K562 (cell line): Measurements from ENCODE around the gene GAL3ST3. TPM values are rescaled to one million over a fixed set of nuclear protein-coding genes. Genes with fewer than 3 reads are reported as not detected.
A peak's percentile ranks its signal among the peaks of the same experiment; 100 is the strongest.

Experiments
- ATAC-seq: fragments of 200-7000 bp; cut with Tn5 transposase; 3 replicates; pipeline ENCODE4 v1.9.1; 2020; ENCODE audit warnings: moderate library complexity
- BruUV-seq: library from RNA; stranded (reverse); fragments of 400-500 nt; replicated peaks from 2 replicates; lab custom pipeline; 2021; lab: Mats Ljungman, UMichigan
- CTCF ChIA-PET: fragments of 300-600 bp; formaldehyde crosslinking; extraction: SDS; loops from one replicate; lab custom pipeline; 2021; ENCODE audit warnings: low intra/inter-chr PET ratio; lab: Yijun Ruan, JAX
- POLR2A ChIA-PET: fragments of 300-600, 350-650 bp; sonication (Branson Sonifier 250); formaldehyde crosslinking; extraction: SDS; loops from one replicate; lab custom pipeline; 2021; ENCODE audit warnings: antibody characterized with exemption, inconsistent platforms; lab: Yijun Ruan, JAX
- DNase-seq, 4 experiments: peaks; one replicate each; pipeline versions ENCODE4 v3.0.0 to v3.0.0-alpha.2; 2011 to 2018; ENCODE audit warnings: low spot score in 3 of 4, mixed read lengths in 3 of 4; ENCODE audit errors: extremely low read depth in 1 of 4
- FAIRE-seq: peaks from 2 replicates; lab custom pipeline; 2011; peaks lifted over from hg19 to GRCh38; lab: Jason Lieb, UNC
- H2AFZ ChIP-seq: 2 replicates; pipeline ENCODE4 v1.6.0; 2011; ENCODE audit warnings: low read depth, low read length, control low read depth, inconsistent platforms
- H3K27ac ChIP-seq: fragments of 200-600 bp; 3 replicates; pipeline ENCODE4 v1.8.0; 2011; ENCODE audit warnings: low read depth, mild to moderate bottlenecking, control low read depth, inconsistent platforms, low read length, moderate library complexity, mixed read lengths; ENCODE audit errors: extremely low read depth
- H3K27me3 ChIP-seq, 2 experiments: fragments of 300-600 bp in 1 of 2; 2 replicates in 1 of 2; 3 replicates in 1 of 2; pipeline versions ENCODE4 v1.6.0 to v1.8.0; 2011; ENCODE audit warnings: inconsistent platforms in 2 of 2, low read length in 2 of 2, mild to moderate bottlenecking in 1 of 2, mixed read lengths in 1 of 2, moderate library complexity in 1 of 2; ENCODE audit not compliant: control insufficient read depth in 2 of 2, insufficient read depth in 2 of 2
- H3K36me3 ChIP-seq: fragments of 300-600 bp; 3 replicates; pipeline ENCODE4 v1.8.0; 2011; ENCODE audit warnings: mild to moderate bottlenecking, low read length, inconsistent platforms; ENCODE audit not compliant: control insufficient read depth, insufficient read depth
- H3K4me1 ChIP-seq, 2 experiments: fragments of 200-600 bp in 1 of 2; replicated peaks in 1 of 2; 2 replicates in 1 of 2; 3 replicates in 1 of 2; pipeline versions ENCODE4 v1.5.1 to v1.8.0; 2011; ENCODE audit warnings: inconsistent platforms in 2 of 2, low read length in 2 of 2, mild to moderate bottlenecking in 1 of 2, mixed read lengths in 1 of 2, moderate library complexity in 1 of 2; ENCODE audit not compliant: control insufficient read depth in 2 of 2, insufficient read depth in 2 of 2
- H3K4me2 ChIP-seq: 2 replicates; pipeline ENCODE4 v1.6.1; 2011; ENCODE audit warnings: low read length, control low read depth, inconsistent platforms, mixed read lengths; ENCODE audit not compliant: insufficient read depth
- H3K4me3 ChIP-seq: fragments of 200-600 bp; sonication (generic), shearing (Covaris generic); 2 replicates; pipeline ENCODE4 v1.5.1; 2016; ENCODE audit warnings: control low read depth, inconsistent platforms
- H3K79me2 ChIP-seq: fragments of 200-600 bp; 3 replicates; pipeline ENCODE4 v1.8.0; 2011; ENCODE audit warnings: low read length, inconsistent platforms; ENCODE audit not compliant: control insufficient read depth, insufficient read depth
- H3K9ac ChIP-seq, 2 experiments: 2 replicates each; pipeline versions ENCODE4 v1.6.0 to v1.6.1; 2011; ENCODE audit warnings: low read depth in 2 of 2, low read length in 2 of 2, control low read depth in 1 of 2, inconsistent platforms in 1 of 2, mild to moderate bottlenecking in 1 of 2, mixed read lengths in 1 of 2; ENCODE audit not compliant: insufficient read depth in 1 of 2
- H3K9me1 ChIP-seq: one replicate; pipeline ENCODE4 v1.6.0; 2011; ENCODE audit warnings: inconsistent platforms, mild to moderate bottlenecking, low read length, moderate library complexity; ENCODE audit not compliant: control insufficient read depth, insufficient read depth
- H3K9me3 ChIP-seq: replicated peaks from 2 replicates; pipeline ENCODE4 v1.5.1; 2011; ENCODE audit warnings: low read depth, low read length, inconsistent platforms; ENCODE audit not compliant: control insufficient read depth, insufficient read depth
- H4K20me1 ChIP-seq: replicated peaks from 2 replicates; pipeline ENCODE4 v1.6.1; 2011; ENCODE audit warnings: low read length, inconsistent platforms, mixed read lengths; ENCODE audit not compliant: control insufficient read depth, insufficient read depth
- CBX8 ChIP-seq: fragments of 200-600 bp; sonication (generic); IDR thresholded peaks from 2 replicates; pipeline ENCODE4 v1.6.1; 2012; ENCODE audit warnings: borderline replicate concordance, mixed run types, low read depth, mild to moderate bottlenecking, moderate library complexity, mixed read lengths, low read length, control low read depth, inconsistent platforms; ENCODE audit not compliant: poor library complexity, severe bottlenecking; ENCODE audit errors: extremely low read depth
- FOXJ3 ChIP-seq: sonication (generic); formaldehyde crosslinking; IDR thresholded peaks from 2 replicates; pipeline ENCODE4 v1.4.0; 2020; ENCODE audit warnings: mild to moderate bottlenecking, missing genetic modification reagents
- KLF13 ChIP-seq: fragments of 450-650 bp; IDR thresholded peaks from 2 replicates; pipeline ENCODE4 v1.6.1; 2016; ENCODE audit warnings: missing genetic modification characterization, low read depth, mild to moderate bottlenecking, missing compliant biosample characterization, moderate library complexity, borderline replicate concordance
- ZNF121 ChIP-seq: sonication (generic); formaldehyde crosslinking; conservative IDR thresholded peaks from 2 replicates; pipeline ENCODE4 v1.8.0; 2022; ENCODE audit warnings: missing genetic modification reagents
- ZNF717 ChIP-seq: fragments of 250-450 bp; sonication (Bioruptor Pico); IDR thresholded peaks from 2 replicates; pipeline ENCODE4 v1.5.0; 2021
- WGBS: fragments of 100-300 bp; shearing (Covaris generic); methylation state at CpG from one replicate; pipeline ENCODE4 v1.1.6; 2016; ENCODE audit warnings: low coverage, mixed read lengths; ENCODE audit not compliant: insufficient coverage; ENCODE audit errors: missing lambda C conversion rate; 5-methylcytosine and 5-hydroxymethylcytosine counted together
- in situ Hi-C: fragments of 300-500 bp; cut with MboI; formaldehyde crosslinking; loops from 4 replicates; pipeline ENCODE4 v1.15.0; 2018; ENCODE audit warnings: inconsistent platforms, mixed read lengths
- intact Hi-C: fragments of 100-400 bp; cut with micrococcal nuclease; formaldehyde crosslinking; loops from 2 replicates; pipeline ENCODE4 v1.14.2; 2022
- polyA plus RNA-seq, 8 experiments: library from polyadenylated mRNA; depleted of rRNA in 4 of 8; stranded (reverse) in 5 of 8; unstranded in 3 of 8; fragments of >200 nt; fragmentation: Nextera tagmentation in 2 of 8; fragmentation: Illumina TruSeq in 1 of 8; extraction: Ambion mirVana in 2 of 8; extraction: Trizol in 1 of 8; gene quantifications; 2 replicates each; pipeline versions ENCODE4 v1.2.1 to v1.2.3, GENCODE V29; 2011 to 2014; ENCODE audit warnings: inconsistent platforms in 1 of 8, missing spikeins in 1 of 8
- total RNA-seq, 7 experiments: library from RNA; depleted of rRNA in 6 of 7; stranded (reverse); fragments of >200 nt in 6 of 7; fragmentation: Illumina TruSeq in 2 of 7; extraction: Trizol in 2 of 7; gene quantifications; 2 replicates each; pipeline versions ENCODE4 v1.2.1 to v1.2.3, GENCODE V29; 2011 to 2021; ENCODE audit warnings: low replicate concordance in 1 of 7
- TF ChIP-seq, protein P1 (sequence below): sonication (generic); formaldehyde crosslinking; IDR thresholded peaks from 2 replicates; pipeline ENCODE4 v1.8.1; 2022; ENCODE audit warnings: missing genetic modification reagents

GAL3ST3 gene
- total and polyA plus RNA-seq, 9 of the 15 experiments (the other 6 are each of a cell fraction or from before 2014, with no cell fraction given) = not detected

DNA sequence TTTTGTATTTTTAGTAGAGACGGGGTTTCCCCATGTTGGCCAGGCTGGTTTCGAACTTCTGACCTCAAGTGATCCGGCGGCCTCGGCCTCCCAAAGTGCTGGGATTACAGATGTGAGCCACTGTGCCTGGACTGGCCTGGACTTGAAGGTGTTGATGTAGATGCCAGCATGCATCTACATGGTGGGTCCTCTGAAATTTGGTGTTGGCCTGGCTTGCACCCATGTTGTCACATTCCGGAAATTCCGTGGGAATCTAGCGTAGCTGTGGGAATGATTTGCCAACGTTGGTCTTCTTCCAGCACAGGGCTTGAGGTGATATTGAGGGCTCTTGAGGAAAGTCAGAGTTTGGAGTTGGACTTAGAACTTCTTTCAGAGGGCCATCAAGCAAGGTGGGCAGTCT, 27.6 kb upstream of the GAL3ST3 start (continued):
- TF ChIP-seq CBX8 (no peak), KLF13 (no peak)

DNA sequence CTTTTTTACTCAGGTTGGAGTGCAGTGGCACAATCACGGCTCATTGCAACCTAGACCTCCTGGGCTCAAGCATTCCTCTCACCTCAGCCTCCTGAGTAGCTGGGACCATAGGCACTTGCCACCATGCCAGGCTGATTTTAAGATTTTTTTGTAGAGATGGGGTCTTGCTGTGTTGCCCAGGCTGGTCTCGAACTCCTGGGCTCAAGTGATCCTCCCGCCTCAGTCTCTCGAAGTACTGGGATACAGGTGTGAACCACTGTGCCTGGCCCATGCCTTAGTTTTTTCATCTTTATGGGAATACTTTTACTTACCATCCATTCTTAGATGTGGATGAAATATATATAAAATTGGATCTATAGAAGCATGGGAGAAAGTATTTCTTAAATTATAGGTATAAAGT, 26.3 kb upstream of the GAL3ST3 start:
- intact Hi-C loops = no loop called here
- DNase-seq (no peak), FAIRE-seq (no peak), ATAC-seq (no peak)
- POLR2A ChIA-PET = no interaction called here
- no peaks in the 10 kb centered on the region for H3K9me1 ChIP-seq
- 82% methylated on average over 4 of the region's 4 CpGs for WGBS
- H3K36me3 ChIP-seq = peaks cover 23% of the 10 kb centered on the region; the same call in 1 of the 3 replicates
- H4K20me1 ChIP-seq = peaks cover 3% of the 10 kb centered on the region; the same call in 1 of the 2 replicates
- no peaks in the 10 kb centered on the region for H3K27me3 ChIP-seq
- no peak overlapping the region for H3K9ac ChIP-seq
- H2AFZ ChIP-seq = no peak overlapping the region
- no TSS peak for BruUV-seq
- H3K9me3 ChIP-seq = no peaks in the 10 kb centered on the region
- H3K4me3 ChIP-seq = no peak overlapping the region
- H3K4me2 ChIP-seq = no peak overlapping the region
- CTCF ChIA-PET = no interaction called here
- in situ Hi-C loops = no loop called here
- H3K4me1 ChIP-seq = peaks cover 15 to 16% of the 10 kb centered on the region in 2 experiments
- H3K79me2 ChIP-seq = peaks cover 51% of the 10 kb centered on the region
- peak; percentile 77 for TF ChIP-seq ZNF121
- no peak for TF ChIP-seq ZNF717
- no peak for TF ChIP-seq FOXJ3 (CRISPR knock-in tag)
- TF ChIP-seq, protein P1, sequence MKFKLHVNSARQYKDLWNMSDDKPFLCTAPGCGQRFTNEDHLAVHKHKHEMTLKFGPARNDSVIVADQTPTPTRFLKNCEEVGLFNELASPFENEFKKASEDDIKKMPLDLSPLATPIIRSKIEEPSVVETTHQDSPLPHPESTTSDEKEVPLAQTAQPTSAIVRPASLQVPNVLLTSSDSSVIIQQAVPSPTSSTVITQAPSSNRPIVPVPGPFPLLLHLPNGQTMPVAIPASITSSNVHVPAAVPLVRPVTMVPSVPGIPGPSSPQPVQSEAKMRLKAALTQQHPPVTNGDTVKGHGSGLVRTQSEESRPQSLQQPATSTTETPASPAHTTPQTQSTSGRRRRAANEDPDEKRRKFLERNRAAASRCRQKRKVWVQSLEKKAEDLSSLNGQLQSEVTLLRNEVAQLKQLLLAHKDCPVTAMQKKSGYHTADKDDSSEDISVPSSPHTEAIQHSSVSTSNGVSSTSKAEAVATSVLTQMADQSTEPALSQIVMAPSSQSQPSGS (CRISPR knock-in tag) = no peak
- no peak overlapping the region for H3K27ac ChIP-seq
